GM12892 (cell line): Measurements from ENCODE around the gene MPG.
A peak's percentile ranks its signal among the peaks of the same experiment; 100 is the strongest.

Experiments used
- POLR2AphosphoS5 ChIP-seq: IDR thresholded peaks from 2 replicates; pipeline ENCODE4 v1.6.1; 2011; ENCODE audit warnings: low read depth, low read length, control low read depth
- TAF1 ChIP-seq: IDR thresholded peaks from 2 replicates; pipeline ENCODE4 v1.6.1; 2011; ENCODE audit warnings: low read depth, mild to moderate bottlenecking, control low read depth, low read length, borderline replicate concordance

- TF ChIP-seq TAF1 = no peak
- TF ChIP-seq POLR2AphosphoS5 = peak; percentile 66
These were observed 38.8 kb upstream of the MPG start for GRCh38 chr16:38941-39892.
